Stomach (tissue), 9 donors: ENCODE data around the gene OCA2. TPM values are rescaled to one million over a fixed set of nuclear protein-coding genes. Genes with fewer than 3 reads are reported as not detected.

Experiments used
- DNase-seq, 2 donors: peaks; one replicate each; pipeline versions ENCODE4 v3.0.0 to v3.0.0-alpha.2; 2013 to 2019
- H3K27ac ChIP-seq, 5 donors: fragments of 200-600 bp in 4 of 5; sonication (generic) in 4 of 5; one replicate each; pipeline ENCODE4 v1.5.1; 2013 to 2019; ENCODE audit warnings: mild to moderate bottlenecking in 1 of 5, moderate library complexity in 1 of 5
- H3K27me3 ChIP-seq, 3 donors: fragments of 200-600 bp; sonication (generic); one replicate each; pipeline ENCODE4 v1.5.1; 2017 to 2019; ENCODE audit warnings: mixed run types in 1 of 3
- H3K36me3 ChIP-seq, 4 donors: fragments of 200-600 bp; sonication (generic); 1 replicate in 3 of 4; 2 replicates in 1 of 4; pipeline ENCODE4 v1.5.1; 2016 to 2019
- H3K4me1 ChIP-seq, 4 donors: fragments of 200-600 bp; sonication (generic); one replicate each; pipeline ENCODE4 v1.5.1; 2016 to 2019
- H3K4me3 ChIP-seq, 4 donors: fragments of 200-600 bp; sonication (generic) in 3 of 4; one replicate each; pipeline ENCODE4 v1.5.1; 2016 to 2019; ENCODE audit warnings: mild to moderate bottlenecking in 1 of 4
- H3K9me3 ChIP-seq, 4 donors: fragments of 200-600 bp; sonication (generic); one replicate each; pipeline ENCODE4 v1.5.1; 2016 to 2019
- CTCF ChIP-seq, 7 experiments: fragments of 450-650 bp in 4 of 7; fragments of 200-600 bp in 3 of 7; sonication (generic) in 3 of 7; IDR thresholded peaks; one replicate each; pipeline ENCODE4 v1.5.1; 2016 to 2019; ENCODE audit warnings: antibody characterized with exemption in 7 of 7, control low read depth in 2 of 7, mild to moderate bottlenecking in 1 of 7
- EP300 ChIP-seq: sonication (generic); formaldehyde crosslinking; IDR thresholded peaks from one replicate; pipeline ENCODE4 v1.6.1; 2017; ENCODE audit warnings: antibody characterized with exemption
- POLR2A ChIP-seq, 4 donors: fragments of 450-650 bp; IDR thresholded peaks; one replicate each; pipeline ENCODE4 v1.6.1; 2016; ENCODE audit warnings: antibody characterized with exemption in 4 of 4, control low read depth in 2 of 4, mild to moderate bottlenecking in 1 of 4, moderate library complexity in 1 of 4
- POLR2AphosphoS5 ChIP-seq, 3 donors: sonication (generic); formaldehyde crosslinking; IDR thresholded peaks; one replicate each; pipeline ENCODE4 v1.6.1; 2016; ENCODE audit warnings: antibody characterized with exemption in 3 of 3
- WGBS, 5 donors: extraction: QIAGEN DNeasy Blood & Tissue Kit in 3 of 5; methylation state at CpG; one replicate each; pipeline versions ENCODE4 v1.1.5 to v1.1.7; 2013 to 2018; 5-methylcytosine and 5-hydroxymethylcytosine counted together
- intact Hi-C: fragments of 100-400 bp; cut with DNase I; formaldehyde crosslinking; loops from one replicate; pipeline ENCODE4 v1.15.1; 2023; ENCODE audit warnings: low total_unique reads
- polyA plus RNA-seq, 3 donors: library from polyadenylated mRNA; stranded (reverse); fragments of 200-250 nt; gene quantifications; one replicate each; pipeline ENCODE4 v1.2.3, GENCODE V29; 2013
- total RNA-seq, 5 donors: library from RNA; depleted of rRNA; stranded (reverse); fragments of >200 nt; gene quantifications; one replicate each; pipeline versions ENCODE4 v1.1.0 to v1.2.3, GENCODE V29; 2014 to 2016
- donor health status: healthy with polysubstance abuse.
- donor health status: Bipolar disorder and iron deficiency.
- donor health status: healthy.

Gene OCA2
- total and polyA plus RNA-seq, 8 donors: 0.12 to 0.89 (median 0.65) TPM; not detected in 4

- Histone ChIP-seq H3K27ac (no peak overlapping the region), H3K36me3 (no peaks in the 10 kb centered on the region), H3K27me3 (no peaks in the 10 kb centered on the region), H3K4me3 (no peak overlapping the region), H3K9me3 (peaks cover 0 to 21% (median 7%) of the 10 kb centered on the region in 4 donors), H3K4me1 (no peaks in the 10 kb centered on the region)
- intact Hi-C loops: no loop called here
- whole genome bisulfite sequencing, 5 donors: 84 to 88% (median 86%) methylated on average over 24 of the region's 24 CpGs
- DNase-seq: no peak
- no peak for TF ChIP-seq EP300
- TF ChIP-seq POLR2A (IDR thresholded peaks at IDR 0.05): no peak
Observed at GRCh38 chr15:27970661-27971392, 128.3 kb downstream of the OCA2 start.

GRCh38 chr15:27967541-27967940 is 131.6 kb downstream of the OCA2 start:
- 78 to 86% (median 81%) methylated on average over 10 to 13 of the region's 13 CpGs for WGBS, 5 donors
- peaks cover 0 to 14% (median 7%) of the 10 kb centered on the region in 4 donors for H3K9me3 ChIP-seq
- H3K4me1 ChIP-seq: no peaks in the 10 kb centered on the region
- no peak overlapping the region for H3K27ac ChIP-seq
- no peak for DNase-seq
- TF ChIP-seq CTCF (IDR thresholded peaks at IDR 0.05) (no peak), POLR2AphosphoS5 (IDR thresholded peaks at IDR 0.05) (no peak), EP300 (no peak), POLR2A (IDR thresholded peaks at IDR 0.05) (no peak)
- intact Hi-C loops: no loop called here
- no peaks in the 10 kb centered on the region for H3K36me3 ChIP-seq
- no peaks in the 10 kb centered on the region for H3K27me3 ChIP-seq
- no peak overlapping the region for H3K4me3 ChIP-seq

GRCh38 chr15:27965546-27965945 is 133.6 kb downstream of the OCA2 start:
- H3K9me3 ChIP-seq: peaks cover 0 to 15% (median 2%) of the 10 kb centered on the region in 4 donors
- intact Hi-C loops: no loop called here
- DNase-seq: no peak
- no peak overlapping the region for H3K4me3 ChIP-seq
- H3K36me3 ChIP-seq: no peaks in the 10 kb centered on the region
- WGBS, 5 donors: 79 to 86% (median 84%) methylated on average over 6 of the region's 6 CpGs
- H3K27ac ChIP-seq: no peak overlapping the region
- no peaks in the 10 kb centered on the region for H3K27me3 ChIP-seq
- TF ChIP-seq CTCF (IDR thresholded peaks at IDR 0.05) (no peak), POLR2AphosphoS5 (IDR thresholded peaks at IDR 0.05) (no peak), POLR2A (IDR thresholded peaks at IDR 0.05) (no peak), EP300 (no peak)
- no peaks in the 10 kb centered on the region for H3K4me1 ChIP-seq

GRCh38 chr15:27961801-27962200 is 137.3 kb downstream of the OCA2 start:
- H3K27me3 ChIP-seq: no peaks in the 10 kb centered on the region
- 64 to 83% (median 80%) methylated on average over 1 of the region's 1 CpG for WGBS, 5 donors
- no peak overlapping the region for H3K4me3 ChIP-seq
- H3K36me3 ChIP-seq: no peaks in the 10 kb centered on the region
- H3K27ac ChIP-seq: no peak overlapping the region
- no peak for TF ChIP-seq EP300
- TF ChIP-seq CTCF (IDR thresholded peaks at IDR 0.05): no peak
- TF ChIP-seq POLR2AphosphoS5 (IDR thresholded peaks at IDR 0.05): no peak
- TF ChIP-seq POLR2A (IDR thresholded peaks at IDR 0.05): no peak
- DNase-seq: no peak
- H3K9me3 ChIP-seq: peaks cover 0 to 18% (median 0%) of the 10 kb centered on the region in 4 donors
- intact Hi-C loops: no loop called here
- no peaks in the 10 kb centered on the region for H3K4me1 ChIP-seq
